ENCODE data around the gene MATN4. TPM values are rescaled to one million over a fixed set of nuclear protein-coding genes. Genes with fewer than 3 reads are reported as not detected.

Gene MATN4
- total and polyA plus RNA-seq, 2 of the 13 experiments (the other 11 are each of a cell fraction or from before 2014, with no cell fraction given): not detected

GRCh38 chr20:45347936-45348778, 40.1 kb upstream of the MATN4 start, which contains the start of gene SDC4 (continued):
- TF ChIP-seq ZFP36 (IDR thresholded peaks at IDR 0.05; ENCODE audit: borderline replicate concordance, low read depth, low read length, partially characterized antibody) (no peak), ZFP1 (CRISPR knock-in tag; IDR thresholded peaks at IDR 0.05) (no peak), RXRA (CRISPR knock-in tag; IDR thresholded peaks at IDR 0.05) (peak; percentile 50; the same call in 1 of the 2 replicates), MTF1 (CRISPR knock-in tag; IDR thresholded peaks at IDR 0.05) (no peak), GPBP1L1 (CRISPR knock-in tag; IDR thresholded peaks at IDR 0.05) (no peak), ZNF577 (CRISPR knock-in tag; IDR thresholded peaks at IDR 0.05; ENCODE audit: borderline replicate concordance, low read depth) (no peak), ZNF678 (CRISPR knock-in tag; IDR thresholded peaks at IDR 0.05) (0 out of 2 replicates have a peak, but pooled peaks have one; percentile 28), RFX3 (CRISPR knock-in tag; IDR thresholded peaks at IDR 0.05) (no peak), NR2F6 (IDR thresholded peaks at IDR 0.05) (no peak), NR2F6 (CRISPR knock-in tag; IDR thresholded peaks at IDR 0.05) (0 out of 2 replicates have a peak, but pooled peaks have one; percentile 19), ZNF670 (CRISPR knock-in tag; IDR thresholded peaks at IDR 0.05; ENCODE audit: borderline replicate concordance) (no peak; the same call in 1 of the 2 replicates), ZNF292 (CRISPR knock-in tag; IDR thresholded peaks at IDR 0.05; ENCODE audit: borderline replicate concordance, low read depth) (peak; percentile 50; the same call in 1 of the 2 replicates), ZNF709 (CRISPR knock-in tag; IDR thresholded peaks at IDR 0.05) (peak; percentile 84; the same call in 1 of the 2 replicates), ZNF839 (CRISPR knock-in tag; IDR thresholded peaks at IDR 0.05; ENCODE audit: borderline replicate concordance) (no peak), HINFP (CRISPR knock-in tag; IDR thresholded peaks at IDR 0.05; ENCODE audit: low read depth) (peak; percentile 61; the same call in 1 of the 2 replicates), ZNF468 (CRISPR knock-in tag; IDR thresholded peaks at IDR 0.05) (no peak), TARDBP (CRISPR knock-in tag; IDR thresholded peaks at IDR 0.05) (no peak; the same call in 1 of the 2 replicates), TRAFD1 (CRISPR knock-in tag; IDR thresholded peaks at IDR 0.05; ENCODE audit: borderline replicate concordance) (peak; percentile 92), ZNF782 (CRISPR knock-in tag; IDR thresholded peaks at IDR 0.05; ENCODE audit: borderline replicate concordance) (0 out of 2 replicates have a peak, but pooled peaks have one; percentile 58), GABPB1 (CRISPR knock-in tag; IDR thresholded peaks at IDR 0.05) (peak; percentile 76), ETV5 (CRISPR knock-in tag; IDR thresholded peaks at IDR 0.05; ENCODE audit: borderline replicate concordance) (peak; percentile 20; the same call in 1 of the 2 replicates), ZBTB42 (CRISPR knock-in tag; IDR thresholded peaks at IDR 0.05) (no peak), CBX5 (CRISPR knock-in tag; IDR thresholded peaks at IDR 0.05; ENCODE audit: borderline replicate concordance) (peak; percentile 62; the same call in 1 of the 2 replicates), DNMT1 (CRISPR knock-in tag; IDR thresholded peaks at IDR 0.05) (peak; percentile 90)
